GM10266 (cell line): ENCODE data around the gene CDC42BPG.
A peak's percentile ranks its signal among the peaks of the same experiment; 100 is the strongest.

Experiments
- DNase-seq: peaks from one replicate; pipeline ENCODE4 v3.0.0; 2012; ENCODE audit errors: extremely low spot score
- CTCF ChIP-seq: IDR thresholded peaks from 2 replicates; pipeline ENCODE4 v1.5.1; 2012; ENCODE audit warnings: mild to moderate bottlenecking, low read depth; ENCODE audit not compliant: control insufficient read depth, insufficient read depth; ENCODE audit errors: missing control alignments

Gene CDC42BPG

GRCh38 chr11:64884019-64884418 lies 39.6 kb upstream of the CDC42BPG start:
- TF ChIP-seq CTCF: no peak
- no peak for DNase-seq

- DNase-seq: no peak
- TF ChIP-seq CTCF: no peak
Measured at GRCh38 chr11:64883575-64883974, 39.1 kb upstream of the CDC42BPG start.

GRCh38 chr11:64882243-64882642 lies 37.8 kb upstream of the CDC42BPG start:
- DNase-seq: no peak
- no peak for TF ChIP-seq CTCF

- DNase-seq: no peak
Measured at GRCh38 chr11:64881476-64881875, 37.0 kb upstream of the CDC42BPG start.

GRCh38 chr11:64880240-64881001 lies 36.0 kb upstream of the CDC42BPG start:
- TF ChIP-seq CTCF: no peak
- DNase-seq: peak; percentile 65

More at GRCh38 chr11:64881476-64881875, 37.0 kb upstream of the CDC42BPG start:
- no peak for TF ChIP-seq CTCF

- DNase-seq: no peak
- TF ChIP-seq CTCF: no peak
Measured at GRCh38 chr11:64879244-64879900, 34.9 kb upstream of the CDC42BPG start.
